Fibroblast of lung (primary cell): ENCODE measurements around the gene OR2W3.

ENCODE experiments used
- EZH2 ChIP-seq: IDR thresholded peaks from 2 replicates; pipeline ENCODE4 v1.5.1; 2012; ENCODE audit warnings: low read length, control low read depth, mild to moderate bottlenecking; ENCODE audit errors: missing control alignments
- TF ChIP-seq, protein P1 (sequence below), 2 donors: IDR thresholded peaks in 1 of 2; conservative IDR thresholded peaks in 1 of 2; 1 replicate in 1 of 2; 2 replicates in 1 of 2; pipeline ENCODE4 v1.5.1; 2011 to 2012; ENCODE audit warnings: low read length in 2 of 2, control low read depth in 1 of 2, inconsistent platforms in 1 of 2, low read depth in 1 of 2, mild to moderate bottlenecking in 1 of 2

DNA sequence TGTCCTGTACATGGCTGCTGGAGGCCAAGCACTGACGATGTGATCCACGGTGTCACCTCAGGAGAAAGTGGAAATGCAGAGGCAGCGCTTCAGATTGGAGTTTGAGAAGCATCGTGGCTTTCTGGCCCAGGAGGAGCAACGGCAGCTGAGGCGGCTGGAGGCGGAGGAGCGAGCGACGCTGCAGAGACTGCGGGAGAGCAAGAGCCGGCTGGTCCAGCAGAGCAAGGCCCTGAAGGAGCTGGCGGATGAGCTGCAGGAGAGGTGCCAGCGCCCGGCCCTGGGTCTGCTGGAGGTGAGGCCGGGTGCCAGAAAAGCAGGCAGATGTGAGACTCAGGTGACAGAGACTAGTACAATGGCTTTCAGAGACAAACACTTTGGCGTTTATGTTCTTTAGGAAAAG is 30.7 kb upstream of the OR2W3 start:
- TF ChIP-seq, protein P1, sequence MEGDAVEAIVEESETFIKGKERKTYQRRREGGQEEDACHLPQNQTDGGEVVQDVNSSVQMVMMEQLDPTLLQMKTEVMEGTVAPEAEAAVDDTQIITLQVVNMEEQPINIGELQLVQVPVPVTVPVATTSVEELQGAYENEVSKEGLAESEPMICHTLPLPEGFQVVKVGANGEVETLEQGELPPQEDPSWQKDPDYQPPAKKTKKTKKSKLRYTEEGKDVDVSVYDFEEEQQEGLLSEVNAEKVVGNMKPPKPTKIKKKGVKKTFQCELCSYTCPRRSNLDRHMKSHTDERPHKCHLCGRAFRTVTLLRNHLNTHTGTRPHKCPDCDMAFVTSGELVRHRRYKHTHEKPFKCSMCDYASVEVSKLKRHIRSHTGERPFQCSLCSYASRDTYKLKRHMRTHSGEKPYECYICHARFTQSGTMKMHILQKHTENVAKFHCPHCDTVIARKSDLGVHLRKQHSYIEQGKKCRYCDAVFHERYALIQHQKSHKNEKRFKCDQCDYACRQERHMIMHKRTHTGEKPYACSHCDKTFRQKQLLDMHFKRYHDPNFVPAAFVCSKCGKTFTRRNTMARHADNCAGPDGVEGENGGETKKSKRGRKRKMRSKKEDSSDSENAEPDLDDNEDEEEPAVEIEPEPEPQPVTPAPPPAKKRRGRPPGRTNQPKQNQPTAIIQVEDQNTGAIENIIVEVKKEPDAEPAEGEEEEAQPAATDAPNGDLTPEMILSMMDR (conservative IDR thresholded peaks at IDR 0.05 in 1 of 2, IDR thresholded peaks at IDR 0.05 in 1 of 2; ENCODE audit: low read depth in 1 of 2, low read length in 2 of 2) = no peak
- no peak for TF ChIP-seq EZH2
